Fibroblast of mammary gland (primary cell): ENCODE results near the gene OXER1.

Experiments used
- DNase-seq: peaks from one replicate; pipeline ENCODE4 v3.0.0-alpha.2; 2010; ENCODE audit warnings: low read depth
- H3K4me3 ChIP-seq: 2 replicates; pipeline ENCODE4 v1.5.1; 2011; ENCODE audit warnings: low read depth, mild to moderate bottlenecking, low read length, moderate library complexity; ENCODE audit not compliant: control insufficient read depth
- CTCF ChIP-seq: conservative IDR thresholded peaks from 2 replicates; pipeline ENCODE4 v1.5.1; 2011; ENCODE audit warnings: low read depth, low read length, inconsistent platforms; ENCODE audit not compliant: control insufficient read depth, insufficient read depth

OXER1 gene

GRCh38 chr2:42724886-42725285, 39.0 kb downstream of the OXER1 start:
- TF ChIP-seq CTCF = no peak
- no peak overlapping the region for H3K4me3 ChIP-seq
- DNase-seq = no peak

- DNase-seq = no peak
- no peak for TF ChIP-seq CTCF
- no peak overlapping the region for H3K4me3 ChIP-seq
Measured at GRCh38 chr2:42723465-42723864, 40.5 kb downstream of the OXER1 start.

GRCh38 chr2:42722320-42723190, 41.4 kb downstream of the OXER1 start:
- no peak for TF ChIP-seq CTCF
- no peak overlapping the region for H3K4me3 ChIP-seq
- DNase-seq = peak; percentile 86

DNA sequence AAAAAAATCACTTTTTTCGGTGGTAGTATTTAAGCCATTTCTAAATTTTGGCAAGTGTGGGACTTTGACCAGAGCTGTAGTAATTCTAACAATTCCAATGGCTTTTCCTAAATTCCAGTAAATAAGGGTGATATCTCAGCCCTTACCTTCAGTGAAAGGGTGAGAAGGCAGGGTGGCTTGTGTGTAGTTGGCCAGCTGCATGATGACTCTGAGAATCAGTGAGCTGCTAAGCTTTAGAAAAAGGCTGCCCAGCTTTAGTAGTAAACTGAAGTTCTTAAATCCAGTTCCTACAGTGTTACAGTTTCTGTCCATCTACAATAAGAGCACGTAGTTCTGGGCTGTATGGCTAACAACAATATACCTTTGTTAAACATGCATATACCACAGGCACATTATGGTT, 42.0 kb downstream of the OXER1 start:
- DNase-seq = no peak
- H3K4me3 ChIP-seq = no peak overlapping the region
- TF ChIP-seq CTCF = no peak

- TF ChIP-seq CTCF = no peak
- no peak for DNase-seq
- no peak overlapping the region for H3K4me3 ChIP-seq
Measured at GRCh38 chr2:42714686-42715085, 49.2 kb downstream of the OXER1 start.

- no peak for DNase-seq
- H3K4me3 ChIP-seq = no peak overlapping the region
- no peak for TF ChIP-seq CTCF
Measured at GRCh38 chr2:42713920-42714319, 50.0 kb downstream of the OXER1 start.
